ENCODE results near the gene FBXL19. TPM values are rescaled to one million over a fixed set of nuclear protein-coding genes. Genes with fewer than 3 reads are reported as not detected.

The FBXL19 gene
- total and polyA plus RNA-seq, 9 of the 15 experiments (the other 6 are each of a cell fraction or from before 2014, with no cell fraction given), result 0.13 to 48.0 (median 13.5) TPM; not detected in 1

DNA sequence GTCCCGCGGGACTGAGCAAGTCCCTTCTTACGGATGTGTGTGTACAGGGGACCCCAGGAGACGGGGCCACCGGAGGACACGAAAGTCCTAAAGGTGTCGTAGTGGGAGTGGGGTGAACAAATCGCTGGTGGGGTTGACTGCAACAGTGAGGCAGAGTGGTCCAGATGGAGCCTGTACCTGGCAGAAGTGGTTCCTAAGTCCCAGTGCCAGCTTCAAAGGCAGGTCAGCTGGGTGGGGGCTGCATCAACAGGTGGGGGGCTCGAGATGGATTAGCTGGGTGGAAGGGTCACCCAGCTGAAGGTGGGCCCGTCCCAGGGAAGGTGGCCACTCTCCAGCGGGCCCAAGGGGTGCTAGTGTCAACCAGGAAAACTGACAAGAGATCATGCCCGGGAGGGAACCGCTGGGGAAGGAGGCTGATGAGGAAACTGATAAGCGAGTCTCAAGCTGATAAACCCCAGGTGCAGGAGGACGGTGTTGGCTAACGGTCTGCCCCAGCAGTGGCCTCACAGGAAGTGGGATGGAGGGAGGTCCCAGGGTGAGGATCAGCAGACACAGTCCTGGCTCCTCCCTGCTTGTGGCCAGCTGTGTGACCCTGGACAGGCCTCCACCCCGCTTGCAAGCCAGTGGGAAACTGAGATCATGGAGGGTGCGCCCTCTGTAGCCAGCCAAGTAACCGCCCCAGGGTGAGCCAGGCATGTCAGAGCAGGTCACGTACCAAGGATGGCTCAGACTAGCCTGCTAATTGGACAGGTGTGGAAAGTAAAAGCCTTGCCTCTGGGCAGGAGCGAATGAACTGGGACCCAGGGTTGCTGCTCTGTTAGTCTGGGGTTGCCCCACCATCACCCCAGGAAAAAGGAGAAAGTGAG lies 26.5 kb downstream of the FBXL19 start (continued):
- TF ChIP-seq NR0B1 (IDR thresholded peaks at IDR 0.05; ENCODE audit: partially characterized antibody) (no peak), NCOR1 (IDR thresholded peaks at IDR 0.05) (peak; percentile 70), TCF3 (CRISPR knock-in tag; IDR thresholded peaks at IDR 0.05) (peak; percentile 62), MAFF (IDR thresholded peaks at IDR 0.05; ENCODE audit: low read length) (no peak), E2F1 (CRISPR knock-in tag; IDR thresholded peaks at IDR 0.05) (no peak), ZNF280B (CRISPR knock-in tag; IDR thresholded peaks at IDR 0.05) (no peak), CHD4 (IDR thresholded peaks at IDR 0.05; ENCODE audit: insufficient read depth, insufficient replicate concordance, low read depth, low read length, poor library complexity, severe bottlenecking) (no peak), POLR2AphosphoS5 (IDR thresholded peaks at IDR 0.05; ENCODE audit: control insufficient read depth, insufficient read depth, low read depth, low read length) (peak; percentile 85), POU5F1 (IDR thresholded peaks at IDR 0.05; ENCODE audit: borderline replicate concordance, low read depth, low read length, partially characterized antibody) (no peak), MYBL2 (IDR thresholded peaks at IDR 0.05; ENCODE audit: low read depth) (no peak), MYBL2 (CRISPR knock-in tag; IDR thresholded peaks at IDR 0.05; ENCODE audit: borderline replicate concordance) (no peak), RFX1 (IDR thresholded peaks at IDR 0.05) (no peak), ZNF431 (CRISPR knock-in tag; IDR thresholded peaks at IDR 0.05) (no peak; the same call in 1 of the 2 replicates), ZNF395 (CRISPR knock-in tag; IDR thresholded peaks at IDR 0.05) (peak; percentile 53; the same call in 1 of the 2 replicates), TCF15 (CRISPR knock-in tag; IDR thresholded peaks at IDR 0.05) (no peak), CBFB (CRISPR knock-in tag; IDR thresholded peaks at IDR 0.05) (no peak), ZNF41 (CRISPR knock-in tag; conservative IDR thresholded peaks at IDR 0.05) (no peak; the same call in 1 of the 2 replicates)
- TF ChIP-seq, protein P1, sequence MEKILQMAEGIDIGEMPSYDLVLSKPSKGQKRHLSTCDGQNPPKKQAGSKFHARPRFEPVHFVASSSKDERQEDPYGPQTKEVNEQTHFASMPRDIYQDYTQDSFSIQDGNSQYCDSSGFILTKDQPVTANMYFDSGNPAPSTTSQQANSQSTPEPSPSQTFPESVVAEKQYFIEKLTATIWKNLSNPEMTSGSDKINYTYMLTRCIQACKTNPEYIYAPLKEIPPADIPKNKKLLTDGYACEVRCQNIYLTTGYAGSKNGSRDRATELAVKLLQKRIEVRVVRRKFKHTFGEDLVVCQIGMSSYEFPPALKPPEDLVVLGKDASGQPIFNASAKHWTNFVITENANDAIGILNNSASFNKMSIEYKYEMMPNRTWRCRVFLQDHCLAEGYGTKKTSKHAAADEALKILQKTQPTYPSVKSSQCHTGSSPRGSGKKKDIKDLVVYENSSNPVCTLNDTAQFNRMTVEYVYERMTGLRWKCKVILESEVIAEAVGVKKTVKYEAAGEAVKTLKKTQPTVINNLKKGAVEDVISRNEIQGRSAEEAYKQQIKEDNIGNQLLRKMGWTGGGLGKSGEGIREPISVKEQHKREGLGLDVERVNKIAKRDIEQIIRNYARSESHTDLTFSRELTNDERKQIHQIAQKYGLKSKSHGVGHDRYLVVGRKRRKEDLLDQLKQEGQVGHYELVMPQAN (IDR thresholded peaks at IDR 0.05; ENCODE audit: borderline replicate concordance), result peak; percentile 71; the same call in 1 of the 2 replicates

Measured in K562 (cell line).